H9 (cell line): Measurements from ENCODE around the gene CMTM7. TPM values are rescaled to one million over a fixed set of nuclear protein-coding genes. Genes with fewer than 3 reads are reported as not detected.

ENCODE experiments used
- DNase-seq: peaks from one replicate; pipeline ENCODE4 v3.0.0-alpha.2; 2017
- H2AFZ ChIP-seq: one replicate; pipeline ENCODE4 v1.6.1; 2013; ENCODE audit warnings: mild to moderate bottlenecking, low read length, control low read depth, moderate library complexity
- H2AK5ac ChIP-seq: 2 replicates; pipeline ENCODE4 v1.6.1; 2013; ENCODE audit warnings: low read length, control low read depth, mixed read lengths; ENCODE audit not compliant: insufficient read length
- H2BK120ac ChIP-seq: one replicate; pipeline ENCODE4 v1.6.1; 2013; ENCODE audit warnings: low read depth, mild to moderate bottlenecking, low read length, control low read depth, inconsistent platforms; ENCODE audit not compliant: poor library complexity, severe bottlenecking
- H2BK12ac ChIP-seq: 2 replicates; pipeline ENCODE4 v1.6.1; 2013; ENCODE audit warnings: low read length, control low read depth, mixed read lengths, low read depth; ENCODE audit not compliant: insufficient read length
- H2BK15ac ChIP-seq: 2 replicates; pipeline ENCODE4 v1.6.1; 2013; ENCODE audit warnings: low read depth, low read length, control low read depth
- H2BK20ac ChIP-seq: one replicate; pipeline ENCODE4 v1.6.1; 2013; ENCODE audit warnings: low read depth, mild to moderate bottlenecking, low read length, control low read depth, inconsistent platforms; ENCODE audit not compliant: poor library complexity, severe bottlenecking
- H2BK5ac ChIP-seq: 2 replicates; pipeline ENCODE4 v1.6.1; 2013; ENCODE audit warnings: low read length, control low read depth, mixed read lengths; ENCODE audit not compliant: insufficient read length
- H3K14ac ChIP-seq: 2 replicates; pipeline ENCODE4 v1.6.1; 2013; ENCODE audit warnings: low read length, control low read depth; ENCODE audit not compliant: insufficient read depth
- H3K18ac ChIP-seq: 2 replicates; pipeline ENCODE4 v1.6.1; 2013; ENCODE audit warnings: low read depth, mild to moderate bottlenecking, mixed read lengths, low read length, control low read depth; ENCODE audit not compliant: insufficient read length
- H3K23ac ChIP-seq: 2 replicates; pipeline ENCODE4 v1.6.1; 2013; ENCODE audit warnings: low read length, control low read depth, mixed read lengths, low read depth; ENCODE audit not compliant: insufficient read length
- H3K23me2 ChIP-seq: 2 replicates; pipeline ENCODE4 v1.6.1; 2013; ENCODE audit warnings: low read depth, mild to moderate bottlenecking, mixed read lengths, low read length, control low read depth; ENCODE audit not compliant: insufficient read length, poor library complexity, severe bottlenecking
- H3K27ac ChIP-seq: 2 replicates; pipeline ENCODE4 v1.5.1; 2013; ENCODE audit warnings: low read length, control low read depth, mixed read lengths, low read depth; ENCODE audit not compliant: insufficient read length
- H3K27me3 ChIP-seq: 2 replicates; pipeline ENCODE4 v1.6.1; 2013; ENCODE audit warnings: low read length, control low read depth, inconsistent platforms; ENCODE audit not compliant: insufficient read depth
- H3K4ac ChIP-seq: 2 replicates; pipeline ENCODE4 v1.6.1; 2013; ENCODE audit warnings: low read depth, mild to moderate bottlenecking, control low read depth, inconsistent platforms, low read length, moderate library complexity
- H3K4me1 ChIP-seq: 2 replicates; pipeline ENCODE4 v1.6.1; 2013; ENCODE audit warnings: low read length, control low read depth, inconsistent platforms; ENCODE audit not compliant: insufficient read depth
- H3K4me2 ChIP-seq: 2 replicates; pipeline ENCODE4 v1.6.1; 2013; ENCODE audit warnings: low read length, control low read depth, mixed read lengths; ENCODE audit not compliant: insufficient read length, insufficient read depth
- H3K56ac ChIP-seq: 2 replicates; pipeline ENCODE4 v1.6.1; 2013; ENCODE audit warnings: low read depth, mild to moderate bottlenecking, mixed read lengths, low read length, control low read depth; ENCODE audit not compliant: insufficient read length
- H3K79me1 ChIP-seq: 2 replicates; pipeline ENCODE4 v1.6.1; 2013; ENCODE audit warnings: low read depth, mild to moderate bottlenecking, moderate library complexity, low read length, control low read depth, inconsistent platforms; ENCODE audit not compliant: insufficient read depth, poor library complexity, severe bottlenecking
- H3K79me2 ChIP-seq: 2 replicates; pipeline ENCODE4 v1.6.1; 2013; ENCODE audit warnings: low read length, control low read depth, inconsistent platforms; ENCODE audit not compliant: insufficient read depth
- H3K9ac ChIP-seq: 2 replicates; pipeline ENCODE4 v1.6.1; 2013; ENCODE audit warnings: low read length, control low read depth, mixed read lengths; ENCODE audit not compliant: insufficient read length; ENCODE audit errors: extremely low read depth
- H3K9me3 ChIP-seq: one replicate; pipeline ENCODE4 v1.6.1; 2013; ENCODE audit warnings: low read depth, low read length, inconsistent platforms; ENCODE audit not compliant: control insufficient read depth
- H3T11ph ChIP-seq: one replicate; pipeline ENCODE4 v1.6.1; 2013; ENCODE audit warnings: mild to moderate bottlenecking, low read length, control low read depth, inconsistent platforms
- H4K20me1 ChIP-seq: one replicate; pipeline ENCODE4 v1.6.1; 2013; ENCODE audit not compliant: control insufficient read depth, insufficient read length, insufficient read depth
- H4K5ac ChIP-seq: 2 replicates; pipeline ENCODE4 v1.6.1; 2013; ENCODE audit warnings: low read depth, mild to moderate bottlenecking, mixed read lengths, low read length, control low read depth; ENCODE audit not compliant: insufficient read length
- H4K8ac ChIP-seq: replicated peaks from 2 replicates; pipeline ENCODE4 v1.6.1; 2013; ENCODE audit warnings: low read length, control low read depth, mixed read lengths, low read depth; ENCODE audit not compliant: insufficient read length
- H4K91ac ChIP-seq: 2 replicates; pipeline ENCODE4 v1.6.1; 2013; ENCODE audit warnings: low read depth, mild to moderate bottlenecking, moderate library complexity, mixed read lengths, low read length, control low read depth; ENCODE audit not compliant: insufficient read length
- H3K27ac Mint-ChIP-seq, 3 experiments: 2 replicates in 2 of 3; 3 replicates in 1 of 3; pipeline ENCODE4 v1.8.0; 2020 to 2021; ENCODE audit warnings: mixed read lengths in 3 of 3, mild to moderate bottlenecking in 1 of 3, moderate library complexity in 1 of 3
- H3K27me3 Mint-ChIP-seq: 2 replicates; pipeline ENCODE4 v1.8.0; 2021; ENCODE audit warnings: low read depth, mild to moderate bottlenecking, moderate library complexity, mixed read lengths
- H3K36me3 Mint-ChIP-seq, 3 experiments: 2 replicates in 2 of 3; 3 replicates in 1 of 3; pipeline ENCODE4 v1.8.0; 2020 to 2021; ENCODE audit warnings: low read depth in 3 of 3, mixed read lengths in 3 of 3; ENCODE audit not compliant: insufficient read depth in 1 of 3
- H3K4me1 Mint-ChIP-seq, 2 experiments: 2 replicates each; pipeline ENCODE4 v1.8.0; 2020; ENCODE audit warnings: mixed read lengths in 2 of 2
- H3K4me3 Mint-ChIP-seq, 2 experiments: 2 replicates in 1 of 2; 3 replicates in 1 of 2; pipeline ENCODE4 v1.8.0; 2020 to 2021; ENCODE audit warnings: mild to moderate bottlenecking in 2 of 2, mixed read lengths in 2 of 2, moderate library complexity in 1 of 2
- H3K9me3 Mint-ChIP-seq, 2 experiments: 2 replicates in 1 of 2; 3 replicates in 1 of 2; pipeline ENCODE4 v1.8.0; 2020; ENCODE audit warnings: mild to moderate bottlenecking in 2 of 2, mixed read lengths in 2 of 2, moderate library complexity in 1 of 2
- CTCF ChIP-seq: fragments of 200-600 bp; sonication (generic); conservative IDR thresholded peaks from 3 replicates; pipeline ENCODE4 v1.8.0; 2021; ENCODE audit warnings: antibody characterized with exemption, mild to moderate bottlenecking
- WGBS: extraction: QIAGEN DNeasy Blood & Tissue Kit; methylation state at CpG from one replicate; pipeline ENCODE4 v1.1.7; 2013; ENCODE audit warnings: missing lambda C conversion rate, low lambda C conversion rate, mixed read lengths; ENCODE audit not compliant: insufficient read length; ENCODE audit errors: extremely low coverage; 5-methylcytosine and 5-hydroxymethylcytosine counted together
- total RNA-seq: library from RNA; stranded (reverse); gene quantifications from 2 replicates; pipeline ENCODE4 v1.2.1, GENCODE V29; 2021

The CMTM7 gene
- total RNA-seq, 1 experiment from 2014 or later: 23.9 TPM

DNA sequence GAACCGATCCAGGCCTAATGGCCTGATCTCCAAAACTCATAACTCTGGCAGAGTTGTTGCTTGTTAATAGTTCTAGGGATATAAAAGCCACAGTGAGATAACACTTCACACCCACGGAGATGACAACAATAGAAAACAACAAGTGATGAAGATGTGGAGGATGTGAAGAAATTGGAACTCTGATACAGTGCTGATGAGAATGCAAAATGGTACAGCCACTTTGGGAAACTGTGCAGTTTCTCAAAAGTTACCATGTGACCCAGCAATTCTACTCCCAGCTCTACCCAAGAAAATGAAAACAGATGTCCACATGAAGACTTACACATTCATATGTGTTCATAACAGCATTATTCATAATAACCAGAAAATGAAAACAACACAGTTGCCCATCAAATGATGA is 3.8 kb downstream of the CMTM7 start:
- no peaks in the 10 kb centered on the region for H3K9me3 ChIP-seq
- H3K4me3 Mint-ChIP-seq: no peak overlapping the region
- no peak overlapping the region for H3K23ac ChIP-seq
- no peak overlapping the region for H2AK5ac ChIP-seq
- peaks cover 17% of the 10 kb centered on the region for H3K27me3 Mint-ChIP-seq
- no peak for DNase-seq
- no peak overlapping the region for H3K9ac ChIP-seq
- TF ChIP-seq CTCF: no peak
- no peak overlapping the region for H3K56ac ChIP-seq
- no peak overlapping the region for H2AFZ ChIP-seq
- WGBS: no CpG with 5 or more reads among the region's 2 CpGs
- H4K8ac ChIP-seq: no peak overlapping the region
- H4K20me1 ChIP-seq: no peaks in the 10 kb centered on the region
- no peak overlapping the region for H3K14ac ChIP-seq
- no peak overlapping the region for H3K4me2 ChIP-seq
- H3K4me1 Mint-ChIP-seq: peaks cover 28% of the 10 kb centered on the region in 2 experiments
- peaks cover 0 to 4% of the 10 kb centered on the region in 2 experiments; a peak in 1 of 5 replicates for H3K9me3 Mint-ChIP-seq
- peaks cover 0 to 5% (median 2%) of the 10 kb centered on the region in 3 experiments; a peak in 3 of 7 replicates for H3K36me3 Mint-ChIP-seq
- no peaks in the 10 kb centered on the region for H3K27me3 ChIP-seq
- H3K4me1 ChIP-seq: no peaks in the 10 kb centered on the region; the same call in 1 of the 2 replicates
- H2BK20ac ChIP-seq: no peak overlapping the region
- H3K27ac ChIP-seq: no peak overlapping the region
- H3K79me2 ChIP-seq: no peaks in the 10 kb centered on the region
- H3K18ac ChIP-seq: no peak overlapping the region
- no peak overlapping the region for H2BK15ac ChIP-seq
- H3K4ac ChIP-seq: no peak overlapping the region
- no peak overlapping the region for H2BK5ac ChIP-seq
- H3K23me2 ChIP-seq: peaks cover 14% of the 10 kb centered on the region
- no peak overlapping the region for H4K5ac ChIP-seq
- no peak overlapping the region for H4K91ac ChIP-seq
- H3K79me1 ChIP-seq: peaks cover 2% of the 10 kb centered on the region
- H3T11ph ChIP-seq: no peak overlapping the region
- no peak overlapping the region for H3K27ac Mint-ChIP-seq
- H2BK12ac ChIP-seq: no peak overlapping the region
- no peak overlapping the region for H2BK120ac ChIP-seq
